GDM1 (cell line): ENCODE results near the gene DRICH1.
"Not testable (repeated sequence)": the region's sequence is repeated elsewhere in the genome, so short reads cannot be mapped to it uniquely, and the experiment has no call there.

ENCODE experiments used
- DNase-seq: peaks from one replicate; lab custom pipeline; 2025; lab: John Stamatoyannopoulos, UW

DRICH1 gene

GRCh38 chr22:23649071-23649501, 17.0 kb upstream of the DRICH1 start:
- DNase-seq: no peak

GRCh38 chr22:23646526-23646925, 14.4 kb upstream of the DRICH1 start:
- DNase-seq: not testable (repeated sequence)

GRCh38 chr22:23640206-23640605, 8.1 kb upstream of the DRICH1 start:
- DNase-seq: not testable (repeated sequence)

- DNase-seq: no peak
These were observed 7.5 kb upstream of the DRICH1 start for GRCh38 chr22:23639661-23640060.

GRCh38 chr22:23638611-23639010, 6.5 kb upstream of the DRICH1 start:
- DNase-seq: no peak

GRCh38 chr22:23635291-23635690, 3.2 kb upstream of the DRICH1 start:
- not testable (repeated sequence) for DNase-seq

GRCh38 chr22:23628056-23628743, 3.9 kb downstream of the DRICH1 start:
- not testable (repeated sequence) for DNase-seq

- not testable (repeated sequence) for DNase-seq
These were observed 4.6 kb downstream of the DRICH1 start for GRCh38 chr22:23627401-23628055.

- DNase-seq: no peak
These were observed 5.7 kb downstream of the DRICH1 start for GRCh38 chr22:23626286-23626975.

GRCh38 chr22:23622634-23623033, 9.5 kb downstream of the DRICH1 start:
- DNase-seq: no peak

GRCh38 chr22:23621916-23622315, 10.2 kb downstream of the DRICH1 start:
- DNase-seq: not testable (repeated sequence)

GRCh38 chr22:23621082-23621780, 10.9 kb downstream of the DRICH1 start:
- DNase-seq: no peak

- DNase-seq: no peak
These were observed 18.7 kb downstream of the DRICH1 start for GRCh38 chr22:23613193-23613972.

GRCh38 chr22:23609983-23610781, 21.9 kb downstream of the DRICH1 start:
- DNase-seq: no peak

GRCh38 chr22:23608583-23608982, 23.5 kb downstream of the DRICH1 start:
- DNase-seq: no peak

GRCh38 chr22:23606204-23607131, 25.7 kb downstream of the DRICH1 start:
- no peak for DNase-seq

- no peak for DNase-seq
These were observed 27.0 kb downstream of the DRICH1 start for GRCh38 chr22:23604939-23605712.

- DNase-seq: no peak
These were observed 28.9 kb downstream of the DRICH1 start for GRCh38 chr22:23603266-23603665.
